GM21529 (cell line): ENCODE data around the gene DCANP1.

Experiments
- ATAC-seq: cut with Tn5 transposase; IDR thresholded peaks from one replicate; pipeline ENCODE4 v1.9.1; 2021; ENCODE audit not compliant: unreplicated experiment

DCANP1 gene

GRCh38 chr5:135481387-135481786 is 34.2 kb upstream of the DCANP1 start:
- ATAC-seq = no peak

DNA sequence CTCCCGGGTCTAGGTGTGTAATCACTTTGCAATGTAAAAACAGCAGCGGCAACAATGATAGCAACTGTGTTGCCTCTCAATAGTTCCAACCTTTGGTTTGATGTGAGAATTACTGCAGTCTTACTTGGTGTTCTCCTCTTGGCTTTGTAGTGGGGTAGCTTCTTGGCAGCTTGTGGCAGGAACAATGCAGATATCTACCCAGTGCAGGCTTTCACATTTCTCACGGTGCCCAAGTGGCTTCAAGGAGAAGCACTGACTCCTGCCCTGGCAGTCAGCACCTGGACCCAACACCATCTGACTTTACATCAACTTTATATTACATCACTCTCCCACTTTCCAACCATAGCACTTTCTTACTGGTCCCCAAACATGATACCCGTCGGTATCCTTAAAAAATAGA is 33.4 kb upstream of the DCANP1 start:
- no peak for ATAC-seq

- ATAC-seq = no peak
Measured at GRCh38 chr5:135478938-135479337, 31.8 kb upstream of the DCANP1 start.

DNA sequence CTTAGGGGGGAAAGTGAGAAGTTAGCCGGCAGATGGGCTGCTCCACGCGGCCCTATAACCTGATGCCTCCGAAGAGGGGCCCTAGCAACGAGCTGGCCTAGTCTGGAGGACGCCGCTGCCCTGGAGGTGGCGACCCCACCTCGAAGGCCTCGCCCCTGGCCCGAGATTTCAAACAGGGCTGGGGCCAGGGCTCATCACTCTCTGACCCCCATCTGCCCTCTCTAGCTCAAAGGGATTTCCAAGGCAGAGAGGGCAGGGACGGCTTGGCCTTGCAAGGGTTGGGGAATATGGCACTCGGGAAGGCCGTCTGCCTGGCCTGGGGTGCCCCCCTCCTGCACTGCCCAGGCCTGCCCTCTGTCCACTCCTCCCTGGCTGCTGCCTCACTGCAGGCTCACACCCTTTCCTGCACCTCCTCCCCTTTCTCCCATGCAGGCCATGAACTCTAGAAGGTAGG is 30.5 kb upstream of the DCANP1 start:
- no peak for ATAC-seq

DNA sequence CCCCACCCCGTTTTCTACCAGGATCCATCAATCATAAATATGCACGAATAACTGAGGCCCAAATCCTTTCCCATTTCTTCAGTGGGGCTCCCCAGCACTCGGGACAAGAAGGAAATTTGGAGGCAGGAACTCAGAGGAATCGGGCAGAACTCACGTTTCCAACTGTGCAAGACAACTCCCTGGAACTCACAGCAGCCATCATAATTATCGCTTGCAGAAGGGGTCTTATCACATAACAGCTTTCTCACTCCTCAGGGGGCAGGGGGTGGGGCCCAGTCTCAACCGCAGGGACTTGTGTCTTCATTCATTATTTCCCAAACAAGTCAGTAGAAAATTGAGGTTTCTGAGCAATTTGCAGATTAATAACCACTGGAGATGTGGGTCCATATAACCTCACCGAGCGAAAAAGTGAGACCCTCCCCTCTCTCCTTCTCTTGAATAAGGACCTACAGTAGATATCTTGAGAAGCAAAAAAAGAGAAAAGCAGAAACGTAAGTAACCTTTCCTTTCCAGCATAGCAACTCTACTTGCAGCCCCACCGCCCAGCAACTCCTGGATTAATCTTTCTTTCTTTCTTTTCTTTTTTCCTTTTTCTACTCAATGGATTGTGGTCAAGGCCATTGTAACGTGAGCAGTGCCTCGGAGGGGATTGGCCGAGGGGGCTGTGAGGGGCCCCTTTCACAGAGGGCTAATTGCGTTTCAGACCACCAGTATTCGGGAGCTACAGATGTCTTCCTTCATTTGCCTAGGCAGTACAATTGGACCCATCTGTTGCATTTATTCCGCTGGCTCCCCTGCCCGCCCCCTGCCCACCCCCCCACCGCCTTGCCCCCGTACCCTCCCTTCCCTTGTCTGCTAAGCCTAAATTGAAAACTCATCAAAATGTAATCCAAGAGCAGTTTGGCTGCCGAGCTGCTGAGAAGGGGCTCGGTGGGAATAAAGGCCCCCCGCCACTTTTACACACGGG is 29.8 kb upstream of the DCANP1 start:
- ATAC-seq = no peak

GRCh38 chr5:135473956-135474670 is 27.0 kb upstream of the DCANP1 start:
- ATAC-seq = no peak

DNA sequence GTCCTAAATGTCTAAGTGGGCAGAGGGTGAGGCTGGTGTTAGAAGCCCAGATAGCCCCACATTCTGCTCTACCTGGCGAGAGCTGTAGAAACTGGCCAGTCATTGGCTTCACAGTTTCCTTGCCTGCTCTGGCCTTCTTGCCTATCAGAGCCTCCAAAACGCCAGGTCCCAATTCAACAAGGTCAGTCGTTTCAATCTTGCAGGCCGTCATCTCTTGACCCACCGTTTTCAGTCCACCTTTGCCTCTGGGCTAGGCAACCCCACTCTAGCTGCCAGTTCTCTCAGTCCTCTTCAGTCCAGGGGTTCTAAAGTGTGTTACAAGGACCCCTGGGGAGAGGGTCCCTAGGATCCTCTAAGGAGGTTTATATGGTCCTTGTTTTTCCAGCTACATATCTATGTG is 25.0 kb upstream of the DCANP1 start:
- no peak for ATAC-seq

DNA sequence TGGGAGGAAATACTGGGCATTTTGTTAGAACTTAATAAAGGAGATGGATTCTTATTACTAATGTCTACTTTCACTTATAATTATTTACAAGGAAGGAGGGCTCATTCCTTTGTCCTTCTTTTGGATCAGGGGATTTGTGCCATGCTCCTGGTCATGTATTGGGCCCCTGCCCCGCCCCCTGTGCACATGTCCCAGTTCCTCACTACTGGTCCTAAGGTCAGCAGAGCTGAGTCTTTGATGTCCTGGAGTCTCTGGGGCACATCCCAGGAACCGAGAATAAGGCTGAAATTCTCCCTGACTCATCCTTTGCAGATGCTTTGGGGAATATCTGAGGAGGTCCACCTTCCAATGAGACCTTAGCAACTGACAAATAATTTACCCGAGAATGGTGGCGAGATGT is 24.6 kb upstream of the DCANP1 start:
- no peak for ATAC-seq

DNA sequence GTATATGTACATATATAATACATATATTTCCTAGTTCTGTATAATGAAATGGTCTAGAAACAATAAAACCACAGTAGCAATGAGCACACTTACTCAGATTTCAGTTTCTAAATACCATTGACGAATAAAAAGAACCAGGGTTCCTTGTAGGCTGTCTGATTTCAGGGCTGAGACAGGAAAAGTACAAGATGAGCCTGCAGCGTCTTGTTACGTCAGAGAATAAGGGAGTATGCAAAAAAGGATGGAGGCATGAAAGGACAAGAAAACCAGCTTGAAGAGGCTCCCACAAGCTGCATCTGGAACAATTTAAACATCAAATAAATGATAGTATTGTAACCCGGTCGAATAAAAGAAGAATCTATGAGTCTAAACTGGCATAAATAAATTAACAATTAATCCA is 22.8 kb upstream of the DCANP1 start:
- no peak for ATAC-seq

GRCh38 chr5:135468541-135468940 is 21.4 kb upstream of the DCANP1 start:
- no peak for ATAC-seq

DNA sequence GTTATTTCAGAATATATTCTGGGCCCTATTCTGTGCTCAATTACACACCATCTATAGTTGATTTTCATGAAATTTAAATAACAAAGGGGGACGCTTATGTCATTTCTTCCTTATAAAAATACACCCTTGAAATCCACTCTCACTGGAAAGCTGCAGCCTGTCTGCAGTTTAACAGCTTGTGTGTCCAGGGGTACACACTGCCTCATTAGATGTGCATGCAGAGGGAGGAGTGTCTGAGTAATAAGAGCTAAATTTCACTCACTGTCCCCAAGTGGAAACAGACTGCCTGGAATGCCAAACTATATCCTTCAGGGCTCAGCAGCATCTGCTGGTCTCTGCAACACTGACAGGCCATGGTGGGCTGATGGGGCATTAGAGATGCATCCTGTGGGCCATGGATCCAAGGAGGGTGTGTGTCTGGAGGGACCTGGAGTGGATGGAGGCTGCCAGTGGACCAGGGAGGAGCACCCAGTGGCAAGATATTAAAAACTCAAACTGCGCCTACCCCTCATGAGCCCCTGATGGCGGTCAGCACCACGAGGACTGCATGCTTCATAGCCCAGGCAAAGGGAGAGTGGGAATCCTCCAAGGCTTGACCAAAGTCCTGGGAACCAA is 20.8 kb upstream of the DCANP1 start:
- no peak for ATAC-seq

DNA sequence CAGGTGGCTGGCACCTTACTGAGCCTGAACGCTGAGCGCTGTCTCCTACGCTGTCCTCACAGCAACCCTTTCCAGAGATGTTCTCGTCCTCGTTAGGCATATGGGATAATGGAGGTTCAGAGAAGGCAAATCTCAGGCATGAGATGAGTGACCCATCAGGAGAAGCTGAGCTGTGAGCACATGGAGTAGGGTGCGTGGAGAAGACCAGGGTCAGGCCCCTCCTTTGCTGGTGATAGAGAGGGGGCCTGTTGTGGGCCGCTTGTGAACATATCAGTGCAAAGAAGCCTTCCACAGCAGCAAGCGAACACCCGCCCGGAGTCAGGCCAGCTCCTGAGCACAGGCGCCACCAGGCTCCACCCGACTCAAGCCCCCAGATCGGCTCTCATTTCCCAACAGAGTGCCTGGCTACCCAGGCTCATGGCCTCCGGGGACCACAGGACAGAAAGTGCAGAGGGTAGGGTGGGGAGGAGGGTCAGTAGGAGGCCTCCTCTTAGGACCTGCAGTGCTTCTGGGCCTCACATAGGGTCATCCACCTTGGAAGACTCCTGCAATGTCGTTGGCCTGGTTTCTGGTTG is 20.0 kb upstream of the DCANP1 start:
- ATAC-seq = no peak

DNA sequence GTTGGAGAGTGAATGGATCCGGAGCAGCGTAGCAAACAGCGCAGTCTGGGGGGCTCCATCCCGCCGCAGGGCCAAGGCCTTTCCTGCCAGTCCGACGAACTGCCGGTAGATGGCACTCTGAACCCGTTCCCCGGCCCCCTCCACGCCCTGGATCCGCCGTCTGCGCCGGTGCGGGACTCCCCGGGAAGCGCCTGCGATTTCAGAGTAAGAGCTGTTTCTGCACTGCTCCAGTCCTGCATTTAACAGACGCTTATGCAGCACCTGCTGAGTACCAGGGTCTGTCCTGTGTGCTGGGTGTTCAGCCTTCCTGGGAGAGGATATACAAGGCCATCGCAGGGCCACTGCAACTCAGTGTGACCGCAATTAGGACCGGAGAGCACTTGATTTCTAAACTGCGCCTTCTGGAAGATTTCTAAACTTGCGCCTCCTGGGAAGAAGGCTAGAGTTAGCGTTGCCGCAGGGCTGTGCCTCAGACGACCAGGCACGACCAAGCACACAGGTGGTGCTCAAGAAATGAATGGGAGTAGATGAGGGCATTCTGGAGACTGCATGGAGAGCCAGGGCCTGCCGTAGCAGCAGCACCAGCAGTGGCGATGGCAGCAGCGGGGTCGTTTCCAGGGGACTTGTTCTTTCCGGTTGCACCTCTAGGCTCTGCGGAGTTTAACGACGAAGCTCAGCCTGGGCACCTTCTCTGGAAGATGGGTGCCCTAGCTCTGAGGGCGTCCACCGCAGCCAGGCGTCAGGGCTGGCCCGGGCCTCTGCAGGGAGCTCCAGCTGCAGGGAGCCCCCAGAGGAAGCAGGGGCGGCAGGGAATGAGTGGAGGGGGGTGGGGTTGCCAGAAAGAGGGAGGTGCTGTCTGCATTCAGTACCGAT is 19.3 kb upstream of the DCANP1 start:
- peak; percentile 66 for ATAC-seq

DNA sequence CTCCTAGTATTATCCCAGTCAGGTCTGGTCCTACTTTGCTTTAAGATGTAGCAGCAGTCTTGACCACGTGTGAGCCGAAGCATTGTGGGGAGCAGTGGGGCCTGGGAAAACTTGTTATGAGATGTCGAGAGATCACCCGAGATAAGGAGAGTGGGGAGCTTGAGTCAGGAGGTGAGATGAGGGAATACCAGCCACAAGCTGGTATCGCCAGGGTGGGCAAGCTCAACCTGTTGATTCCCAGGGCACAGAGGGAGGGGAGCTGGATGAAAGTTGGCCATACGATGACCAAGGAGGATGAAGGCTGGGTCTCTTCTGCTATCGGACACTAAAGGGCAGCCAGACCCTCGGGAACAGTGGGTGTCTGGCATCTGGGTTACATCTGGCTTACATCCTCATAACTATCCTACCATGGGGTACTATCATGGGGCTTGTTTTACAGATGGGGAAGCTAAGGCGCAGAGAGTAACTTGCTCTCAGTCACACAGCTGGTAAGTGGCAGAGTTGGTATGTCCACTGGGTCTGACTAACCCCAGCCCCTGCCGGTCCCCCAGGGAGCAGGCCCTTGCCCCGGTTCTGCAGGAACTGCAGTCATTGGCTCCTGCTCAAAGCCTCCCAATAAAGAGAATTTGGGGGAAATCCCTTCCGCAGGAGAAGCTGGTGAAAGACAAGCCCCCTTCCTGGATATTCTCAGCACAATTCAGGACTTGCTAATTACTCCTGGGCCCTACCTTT is 18.4 kb upstream of the DCANP1 start:
- ATAC-seq = no peak

GRCh38 chr5:135462304-135462703 is 15.2 kb upstream of the DCANP1 start:
- ATAC-seq = peak; percentile 58

DNA sequence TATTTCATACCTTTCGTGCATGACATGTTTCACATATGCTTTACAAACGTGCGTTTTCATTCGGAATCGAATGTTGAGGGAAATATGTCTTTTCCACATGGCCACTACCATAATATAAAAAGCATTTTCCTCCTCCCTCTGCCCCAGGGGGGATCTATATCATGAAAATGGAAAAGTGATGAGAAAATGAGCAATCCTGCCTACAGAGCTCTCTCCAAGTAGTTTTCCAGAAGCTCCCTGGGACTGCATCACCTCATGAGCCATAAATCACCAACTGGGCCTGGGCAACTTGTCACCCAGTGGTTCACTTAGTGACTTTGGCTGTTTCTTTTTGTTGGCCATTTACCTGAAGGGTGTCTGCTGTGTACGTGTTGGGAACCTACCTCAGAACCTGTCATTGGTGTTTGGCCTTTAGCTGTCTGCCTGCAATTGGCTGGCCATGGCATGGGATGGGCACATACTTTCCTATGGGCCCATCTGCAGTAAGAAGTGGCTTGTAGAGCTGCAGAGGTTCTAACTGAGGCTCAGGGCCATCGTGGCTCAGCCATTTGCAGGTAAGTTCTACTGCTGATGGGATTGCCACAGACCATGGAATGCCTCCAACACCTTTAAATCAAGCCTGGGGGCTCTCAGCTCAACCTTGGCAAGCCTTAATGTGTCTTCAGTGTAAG is 14.5 kb upstream of the DCANP1 start:
- ATAC-seq = no peak

GRCh38 chr5:135460246-135461033 is 13.3 kb upstream of the DCANP1 start:
- ATAC-seq = no peak

DNA sequence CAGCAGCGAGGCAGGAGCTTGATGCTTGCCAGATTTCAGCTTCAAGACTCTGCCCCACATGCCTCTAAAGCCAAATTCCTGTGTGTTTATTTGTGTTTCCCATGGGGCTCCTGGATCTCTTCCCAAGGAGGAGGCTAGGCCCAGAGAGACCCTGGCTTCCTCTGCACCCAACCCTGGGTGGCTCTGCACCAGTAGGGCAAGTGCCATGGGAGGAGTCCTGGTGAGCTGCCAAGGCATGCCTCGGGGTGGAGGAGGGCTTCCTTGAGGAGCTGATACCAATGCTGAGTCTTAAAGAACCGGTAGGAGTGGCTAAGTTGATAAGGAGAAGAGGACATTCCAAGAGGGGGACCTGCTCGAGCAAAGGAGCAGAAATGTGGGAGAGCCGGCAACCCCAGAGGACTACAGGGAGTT is 11.8 kb upstream of the DCANP1 start:
- no peak for ATAC-seq
